Activated CD8-positive, alpha-beta T cell treated with anti-CD3 and anti-CD28 coated beads for 36 hours (primary cell): ENCODE results near the gene PNRC2. TPM values are rescaled to one million over a fixed set of nuclear protein-coding genes. Genes with fewer than 3 reads are reported as not detected.

Source experiments
- ATAC-seq: fragments of 200-7000 bp; cut with Tn5 transposase; one replicate; pipeline ENCODE4 v1.10.0; 2021; ENCODE audit warnings: mild to moderate bottlenecking, moderate library complexity
- CTCF ChIA-PET: fragments of 350-600 bp; sonication (Branson Sonifier 250); formaldehyde crosslinking; loops from one replicate; lab custom pipeline; 2021; ENCODE audit warnings: antibody characterized with exemption; lab: Charles Lee
- POLR2A ChIA-PET: fragments of 350-600 bp; sonication (Branson Sonifier 250); formaldehyde crosslinking; loops from one replicate; lab custom pipeline; 2021; ENCODE audit warnings: antibody characterized with exemption; lab: Charles Lee
- DNase-seq: peaks from one replicate; pipeline ENCODE4 v3.0.0-alpha.2; 2020
- H3K27ac Mint-ChIP-seq: one replicate; pipeline ENCODE4 v1.8.0; 2021; ENCODE audit warnings: mild to moderate bottlenecking, mixed read lengths
- H3K27me3 Mint-ChIP-seq: one replicate; pipeline ENCODE4 v1.8.0; 2021; ENCODE audit warnings: mixed read lengths
- H3K36me3 Mint-ChIP-seq: one replicate; pipeline ENCODE4 v1.8.0; 2021; ENCODE audit warnings: low read depth, mixed read lengths
- H3K4me1 Mint-ChIP-seq: one replicate; pipeline ENCODE4 v1.8.0; 2021; ENCODE audit warnings: low read depth, mixed read lengths
- H3K4me3 Mint-ChIP-seq: one replicate; pipeline ENCODE4 v1.8.0; 2021; ENCODE audit warnings: mild to moderate bottlenecking, moderate library complexity, mixed read lengths
- H3K9me3 Mint-ChIP-seq: one replicate; pipeline ENCODE4 v1.8.0; 2021; ENCODE audit warnings: mixed read lengths
- intact Hi-C: fragments of 100-400 bp; cut with micrococcal nuclease; formaldehyde crosslinking; loops from one replicate; pipeline ENCODE4 v1.10.0; 2022
- total RNA-seq, 2 experiments: library from RNA; stranded (reverse); gene quantifications; one replicate each; pipeline ENCODE4 v1.2.3, GENCODE V29; 2021
- TF ChIP-seq, protein P1 (sequence below): fragments of 200-600 bp; IDR thresholded peaks from one replicate; pipeline ENCODE4 v1.8.0; 2022; ENCODE audit warnings: antibody characterized with exemption, mild to moderate bottlenecking

PNRC2 gene, protein sequence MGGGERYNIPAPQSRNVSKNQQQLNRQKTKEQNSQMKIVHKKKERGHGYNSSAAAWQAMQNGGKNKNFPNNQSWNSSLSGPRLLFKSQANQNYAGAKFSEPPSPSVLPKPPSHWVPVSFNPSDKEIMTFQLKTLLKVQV
- total RNA-seq: 100 to 1,000 TPM; 130 to 133 TPM

DNA sequence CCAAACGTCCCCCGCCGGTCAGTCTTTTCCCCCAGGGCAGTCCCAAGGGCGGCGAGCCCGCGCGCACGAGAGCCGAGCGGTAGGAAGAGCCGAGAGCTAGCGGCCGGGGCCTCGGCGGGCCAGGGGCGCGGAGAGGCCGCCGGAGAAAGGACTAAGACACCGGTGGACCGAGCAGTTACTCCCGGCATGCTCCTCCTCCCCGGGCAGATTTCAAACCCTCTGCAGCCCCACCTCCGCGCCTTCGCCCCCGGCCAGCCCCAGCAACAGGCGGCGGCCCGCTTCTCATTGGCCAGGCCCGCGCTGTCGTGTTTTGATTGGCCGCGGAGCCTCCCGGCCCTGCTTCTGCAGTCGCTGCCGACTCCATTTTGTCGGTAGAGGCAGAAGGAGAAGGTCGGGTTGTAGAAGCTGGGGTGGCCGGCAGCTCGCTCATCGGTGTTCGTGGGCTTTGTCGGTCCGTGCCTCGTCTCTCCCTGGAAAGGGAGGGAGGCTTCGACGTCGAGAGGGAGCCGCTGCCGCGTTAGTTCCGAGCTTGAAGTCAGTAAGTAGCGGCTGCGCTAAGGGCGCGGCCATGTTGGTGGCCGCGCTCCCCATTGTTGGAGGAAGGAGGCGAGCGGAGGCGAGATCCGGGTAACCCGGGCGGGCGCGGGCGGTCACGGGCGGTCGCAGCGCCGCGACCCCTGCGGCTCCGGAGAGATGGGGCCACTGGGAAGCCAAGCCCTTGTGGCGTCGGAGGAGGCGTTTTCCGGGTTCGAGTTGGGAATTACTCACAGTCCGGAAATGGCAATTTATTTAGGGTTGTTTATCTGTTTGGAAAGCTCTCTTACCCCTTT, at the start of gene PNRC2:
Gene PNRC2, plus strand, starts transcription at position 368 of the 830 bp plus-strand sequence. CDS start 1,630 bp downstream, outside the sequence.
- H3K27ac Mint-ChIP-seq: peak within 1 kb of the TSS; percentile 100

DNA sequence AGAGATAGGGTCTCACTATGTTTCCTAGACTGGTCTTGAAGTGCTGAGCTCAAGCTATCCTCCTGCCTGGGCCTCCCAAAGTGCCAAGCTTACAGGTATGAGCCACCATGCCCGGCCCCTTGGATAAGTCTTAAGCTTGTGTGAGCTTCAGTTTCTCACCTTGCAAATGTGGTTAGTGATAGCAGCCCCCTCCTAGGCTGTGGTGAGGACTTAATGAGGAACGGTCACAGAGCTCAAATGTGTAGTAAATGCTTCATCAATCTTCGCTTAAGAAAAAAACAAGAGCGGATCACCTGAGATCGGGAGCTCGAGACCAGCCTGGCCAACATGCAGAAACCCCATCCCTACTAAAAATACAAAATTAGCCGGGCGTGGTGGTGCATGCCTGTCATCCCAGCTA, 49.5 kb upstream of the PNRC2 start:
- Mint-ChIP-seq H3K27ac (peak overlapping the region; percentile 73), H3K9me3 (no peaks in the 10 kb centered on the region), H3K4me1 (peaks cover 65% of the 10 kb centered on the region), H3K27me3 (no peaks in the 10 kb centered on the region), H3K4me3 (peak overlapping the region; percentile 34), H3K36me3 (no peaks in the 10 kb centered on the region)
- peak; percentile 40 for DNase-seq
- CTCF ChIA-PET: interaction anchor here (1.1 to 3.7 kb wide), 6 partner anchors 13 to 161 kb away, joined by 3 to 23 read pairs (median 4); no protein-coding TSS in a partner anchor
- TF ChIP-seq, protein P1, sequence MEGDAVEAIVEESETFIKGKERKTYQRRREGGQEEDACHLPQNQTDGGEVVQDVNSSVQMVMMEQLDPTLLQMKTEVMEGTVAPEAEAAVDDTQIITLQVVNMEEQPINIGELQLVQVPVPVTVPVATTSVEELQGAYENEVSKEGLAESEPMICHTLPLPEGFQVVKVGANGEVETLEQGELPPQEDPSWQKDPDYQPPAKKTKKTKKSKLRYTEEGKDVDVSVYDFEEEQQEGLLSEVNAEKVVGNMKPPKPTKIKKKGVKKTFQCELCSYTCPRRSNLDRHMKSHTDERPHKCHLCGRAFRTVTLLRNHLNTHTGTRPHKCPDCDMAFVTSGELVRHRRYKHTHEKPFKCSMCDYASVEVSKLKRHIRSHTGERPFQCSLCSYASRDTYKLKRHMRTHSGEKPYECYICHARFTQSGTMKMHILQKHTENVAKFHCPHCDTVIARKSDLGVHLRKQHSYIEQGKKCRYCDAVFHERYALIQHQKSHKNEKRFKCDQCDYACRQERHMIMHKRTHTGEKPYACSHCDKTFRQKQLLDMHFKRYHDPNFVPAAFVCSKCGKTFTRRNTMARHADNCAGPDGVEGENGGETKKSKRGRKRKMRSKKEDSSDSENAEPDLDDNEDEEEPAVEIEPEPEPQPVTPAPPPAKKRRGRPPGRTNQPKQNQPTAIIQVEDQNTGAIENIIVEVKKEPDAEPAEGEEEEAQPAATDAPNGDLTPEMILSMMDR: no peak
- intact Hi-C loops: no loop called here
- POLR2A ChIA-PET: interaction anchor here (0.6 to 1.4 kb wide), 2 partner anchors 88 to 245 kb away, joined by 3 to 4 read pairs; no protein-coding TSS in a partner anchor
- ATAC-seq: no peak

More for the DNA sequence above, at the start of gene PNRC2:
- Mint-ChIP-seq H3K27me3 (no peaks in the 10 kb centered on the region), H3K4me3 (peak within 1 kb of the TSS; percentile 99), H3K9me3 (no peaks in the 10 kb centered on the region), H3K4me1 (peaks cover 52% of the 10 kb centered on the region), H3K36me3 (peaks cover 44% of the 10 kb centered on the region)
- ATAC-seq (peak; percentile 86), DNase-seq (peak; percentile 98)
- intact Hi-C loops: no loop called here
- TF ChIP-seq, protein P1: no peak
- CTCF ChIA-PET: interaction anchor here (0.6 to 1.8 kb wide), 4 partner anchors 9 to 186 kb away, joined by 3 to 5 read pairs (median 4); no protein-coding TSS in a partner anchor
- POLR2A ChIA-PET: interaction anchor here (0.6 to 4.1 kb wide), 17 partner anchors 10 to 968 kb away, joined by 3 to 120 read pairs (median 4); partner anchors contain the start of genes ELOA, HMGCL, PITHD1 and RPL11

DNA sequence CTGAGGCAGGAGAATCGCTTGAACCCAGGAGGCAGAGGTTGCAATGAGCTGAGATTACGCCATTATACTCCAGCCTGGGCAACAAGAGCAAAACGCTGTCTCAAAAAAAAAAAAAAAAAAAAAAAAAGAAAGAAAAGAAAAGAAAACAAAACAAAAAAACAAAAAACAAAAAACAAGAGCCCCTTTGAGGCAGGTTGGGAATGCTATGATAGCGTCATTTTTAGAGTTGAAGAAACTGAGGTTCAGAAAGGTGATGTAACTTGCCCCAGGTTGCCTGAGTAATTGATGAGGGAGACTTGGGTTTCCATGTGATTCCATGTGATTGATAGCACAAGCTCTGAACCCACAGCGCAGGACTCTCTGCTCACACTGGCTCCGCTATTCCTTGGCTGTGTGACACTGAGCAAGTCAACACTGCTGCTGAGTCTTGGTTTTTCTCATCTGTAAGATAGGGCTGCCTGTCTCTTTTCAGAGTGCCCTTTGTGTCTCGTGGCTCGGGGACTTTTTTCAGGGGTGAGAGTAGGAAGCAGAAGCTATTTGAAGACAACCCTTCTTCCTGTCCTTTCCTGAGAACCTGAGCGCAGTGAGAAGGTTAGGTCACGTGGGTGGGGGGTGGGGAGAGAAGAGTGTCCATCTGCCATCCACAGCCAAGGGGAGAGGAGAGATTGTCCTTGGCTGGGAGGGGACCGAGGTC, 48.9 kb upstream of the PNRC2 start:
- Mint-ChIP-seq H3K4me3 (peak overlapping the region; percentile 34), H3K27me3 (no peaks in the 10 kb centered on the region), H3K27ac (peak overlapping the region; percentile 73), H3K36me3 (no peaks in the 10 kb centered on the region), H3K9me3 (no peaks in the 10 kb centered on the region), H3K4me1 (peaks cover 60% of the 10 kb centered on the region)
- TF ChIP-seq, protein P1: no peak
- CTCF ChIA-PET: interaction anchor here (1.1 to 3.7 kb wide), 6 partner anchors 12 to 160 kb away, joined by 3 to 23 read pairs (median 6); no protein-coding TSS in a partner anchor
- peak; percentile 44 for DNase-seq
- intact Hi-C loops: no loop called here
- POLR2A ChIA-PET: interaction anchor here (1.4 kb wide), 2 partner anchors 89 to 136 kb away, joined by 3 read pairs; no protein-coding TSS in a partner anchor
- peak; percentile 25 for ATAC-seq

DNA sequence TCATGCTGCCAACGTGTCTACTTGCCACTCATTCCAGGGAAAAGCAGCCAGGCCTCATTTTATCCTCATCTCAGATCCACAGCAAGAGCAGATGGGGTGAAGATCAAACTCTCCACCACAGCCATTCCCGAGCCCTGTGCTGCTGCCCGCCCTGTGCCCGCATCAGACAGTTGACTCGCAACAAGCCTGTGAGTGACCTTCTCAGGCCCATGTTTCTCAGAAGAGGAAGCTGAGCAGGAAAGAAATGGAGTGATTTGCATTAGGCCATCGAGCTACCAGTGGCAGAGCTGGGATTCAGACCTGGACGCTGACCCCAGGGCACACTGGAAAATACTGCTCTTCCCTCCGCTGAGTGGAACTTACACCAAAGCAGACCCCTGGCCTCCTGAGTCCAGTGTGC, 47.7 kb upstream of the PNRC2 start:
- peaks cover 56% of the 10 kb centered on the region for H3K4me1 Mint-ChIP-seq
- POLR2A ChIA-PET: interaction anchor here (1.0 to 1.4 kb wide), 2 partner anchors 69 to 138 kb away, joined by 3 read pairs; no protein-coding TSS in a partner anchor

More for the DNA sequence above, 47.7 kb upstream of the PNRC2 start:
- CTCF ChIA-PET: interaction anchor here (1.6 to 3.7 kb wide), 2 partner anchors 102 to 140 kb away, joined by 9 to 23 read pairs; no protein-coding TSS in a partner anchor
- no peaks in the 10 kb centered on the region for H3K36me3 Mint-ChIP-seq
- H3K9me3 Mint-ChIP-seq: no peaks in the 10 kb centered on the region
- ATAC-seq: no peak
- peak overlapping the region; percentile 17 for H3K27ac Mint-ChIP-seq
- TF ChIP-seq, protein P1: no peak
- peak overlapping the region; percentile 39 for H3K4me3 Mint-ChIP-seq
- intact Hi-C loops: no loop called here
- H3K27me3 Mint-ChIP-seq: no peaks in the 10 kb centered on the region
- no peak for DNase-seq
